Measurements from ENCODE around the gene C17orf50. TPM values are rescaled to one million over a fixed set of nuclear protein-coding genes. Genes with fewer than 3 reads are reported as not detected.

Gene C17orf50
- total RNA-seq, 1 experiment from 2014 or later = not detected

DNA sequence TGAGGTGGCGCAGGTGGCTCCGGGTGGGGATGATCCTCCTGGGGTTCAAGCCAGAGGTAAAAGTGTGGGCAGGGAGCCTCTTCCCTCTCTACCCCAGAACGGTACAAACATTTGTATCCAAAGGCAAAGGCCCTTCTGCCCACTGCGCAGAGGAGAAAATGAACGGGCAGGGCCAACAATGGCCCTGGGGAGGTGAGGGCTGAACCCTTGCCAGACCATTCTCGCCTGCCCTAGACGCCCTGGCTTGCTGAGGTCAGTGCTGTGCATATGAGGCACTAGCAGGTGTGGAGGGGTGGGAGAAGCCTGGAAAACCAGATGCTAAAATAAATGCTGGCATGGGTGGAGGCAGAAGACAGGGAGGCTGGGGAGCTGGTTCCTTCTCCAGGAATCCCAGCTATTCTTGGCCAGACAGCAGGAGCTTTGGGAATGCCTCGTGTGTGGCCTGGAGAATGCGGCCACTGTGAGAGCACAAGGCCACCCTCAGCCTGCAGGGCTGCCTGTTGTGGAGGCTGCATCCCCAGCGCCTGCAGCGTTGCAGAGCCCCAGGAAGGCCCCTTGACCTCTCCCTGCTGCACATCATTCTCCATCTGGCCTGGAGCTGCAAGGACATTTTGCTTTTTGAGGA is 4.5 kb downstream of the C17orf50 start:
- ATAC-seq (no peak), DNase-seq (no peak)
- BruUV-seq (replicated peaks) = no TSS peak
- Histone ChIP-seq H2AFZ (ENCODE audit: low read length) (no peak overlapping the region), H3K36me3 (ENCODE audit: low read depth, low read length) (no peaks in the 10 kb centered on the region; the same call in 1 of the 2 replicates), H3K4me3 (ENCODE audit: low read length) (no peak overlapping the region), H3K9me2 (replicated peaks; ENCODE audit: low read length) (no peaks in the 10 kb centered on the region), H3K9ac (ENCODE audit: low read length) (no peak overlapping the region), H3F3A (ENCODE audit: low read length, unreplicated experiment) (no peaks in the 10 kb centered on the region), H3K27me3 (ENCODE audit: low read length) (no peaks in the 10 kb centered on the region), H3K4me2 (ENCODE audit: low read length) (no peak overlapping the region), H3K27ac (ENCODE audit: low read length) (no peak overlapping the region), H3K4me1 (ENCODE audit: insufficient read depth, low read length) (0 out of 2 replicates have a peak, but pooled peaks cover 3% of the 10 kb centered on the region), H3K9me3 (ENCODE audit: low read length) (no peaks in the 10 kb centered on the region), H3K79me2 (ENCODE audit: low read length) (no peaks in the 10 kb centered on the region), H4K20me1 (ENCODE audit: low read length) (no peaks in the 10 kb centered on the region)
- TF ChIP-seq EZH2 (IDR thresholded peaks at IDR 0.05; ENCODE audit: low read length, unreplicated experiment) = no peak
- TF ChIP-seq, protein P1, sequence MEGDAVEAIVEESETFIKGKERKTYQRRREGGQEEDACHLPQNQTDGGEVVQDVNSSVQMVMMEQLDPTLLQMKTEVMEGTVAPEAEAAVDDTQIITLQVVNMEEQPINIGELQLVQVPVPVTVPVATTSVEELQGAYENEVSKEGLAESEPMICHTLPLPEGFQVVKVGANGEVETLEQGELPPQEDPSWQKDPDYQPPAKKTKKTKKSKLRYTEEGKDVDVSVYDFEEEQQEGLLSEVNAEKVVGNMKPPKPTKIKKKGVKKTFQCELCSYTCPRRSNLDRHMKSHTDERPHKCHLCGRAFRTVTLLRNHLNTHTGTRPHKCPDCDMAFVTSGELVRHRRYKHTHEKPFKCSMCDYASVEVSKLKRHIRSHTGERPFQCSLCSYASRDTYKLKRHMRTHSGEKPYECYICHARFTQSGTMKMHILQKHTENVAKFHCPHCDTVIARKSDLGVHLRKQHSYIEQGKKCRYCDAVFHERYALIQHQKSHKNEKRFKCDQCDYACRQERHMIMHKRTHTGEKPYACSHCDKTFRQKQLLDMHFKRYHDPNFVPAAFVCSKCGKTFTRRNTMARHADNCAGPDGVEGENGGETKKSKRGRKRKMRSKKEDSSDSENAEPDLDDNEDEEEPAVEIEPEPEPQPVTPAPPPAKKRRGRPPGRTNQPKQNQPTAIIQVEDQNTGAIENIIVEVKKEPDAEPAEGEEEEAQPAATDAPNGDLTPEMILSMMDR (conservative IDR thresholded peaks at IDR 0.05; ENCODE audit: low read depth, low read length) = no peak
- TF ChIP-seq EZH2phosphoT487 (IDR thresholded peaks at IDR 0.05; ENCODE audit: borderline replicate concordance, low read length) = no peak
- intact Hi-C loops (cut with micrococcal nuclease) = no loop called here
- ChIA-PET POLR2A (ENCODE audit: unreplicated experiment) (no interaction called here), CTCF (interaction anchor here (1.0 to 1.8 kb wide), 3 partner anchors 18 to 43 kb away, joined by 3 to 18 read pairs (median 4); partner anchors contain the start of gene TAF15)

DNA sequence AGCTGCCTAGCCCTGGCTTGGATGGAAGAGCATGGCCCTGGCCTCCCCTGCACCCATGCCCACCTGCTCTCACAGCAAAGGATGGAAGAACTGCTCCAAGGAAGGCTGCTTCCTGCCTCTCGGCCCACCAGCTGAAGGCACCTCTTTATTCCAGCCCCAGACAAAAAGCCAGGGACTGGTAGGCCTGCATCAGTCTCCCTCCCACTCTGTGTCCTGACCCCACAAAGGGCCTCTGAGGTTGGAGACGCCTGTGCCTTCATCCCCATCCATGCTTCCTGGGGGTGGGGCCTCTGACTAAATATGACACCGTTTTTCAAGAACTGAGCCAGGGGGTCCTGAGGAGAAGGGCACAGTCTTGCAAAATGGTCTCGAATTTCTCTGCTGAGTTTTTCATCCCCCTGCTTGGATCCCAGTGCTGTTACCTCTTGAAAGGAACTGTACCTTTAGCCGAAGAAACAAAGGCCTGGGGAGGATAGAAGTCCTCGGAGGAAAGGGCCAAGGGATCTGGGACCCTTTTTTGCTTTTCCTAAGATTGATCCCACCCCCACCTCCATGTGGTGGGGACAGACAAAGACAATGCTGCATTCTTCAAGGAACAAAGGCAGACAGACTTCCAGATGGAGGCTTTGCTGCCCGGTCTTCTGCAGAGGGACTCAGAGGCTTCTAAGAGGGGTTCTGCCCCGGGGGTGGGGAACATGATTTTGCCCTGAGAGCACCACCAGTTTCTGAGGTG is 5.2 kb downstream of the C17orf50 start:
- TF ChIP-seq EZH2 (IDR thresholded peaks at IDR 0.05; ENCODE audit: low read length, unreplicated experiment) (no peak), EZH2phosphoT487 (IDR thresholded peaks at IDR 0.05; ENCODE audit: borderline replicate concordance, low read length) (no peak)
- TF ChIP-seq, protein P1 (conservative IDR thresholded peaks at IDR 0.05; ENCODE audit: low read depth, low read length) = no peak
- Histone ChIP-seq H3K79me2 (ENCODE audit: low read length) (no peaks in the 10 kb centered on the region), H3K4me2 (ENCODE audit: low read length) (no peak overlapping the region), H4K20me1 (ENCODE audit: low read length) (no peaks in the 10 kb centered on the region), H3K36me3 (ENCODE audit: low read depth, low read length) (no peaks in the 10 kb centered on the region; the same call in 1 of the 2 replicates), H3K9me3 (ENCODE audit: low read length) (no peaks in the 10 kb centered on the region), H3K9ac (ENCODE audit: low read length) (no peak overlapping the region), H3K27ac (ENCODE audit: low read length) (no peak overlapping the region), H3K9me2 (replicated peaks; ENCODE audit: low read length) (no peaks in the 10 kb centered on the region), H2AFZ (ENCODE audit: low read length) (no peak overlapping the region), H3K4me1 (ENCODE audit: insufficient read depth, low read length) (0 out of 2 replicates have a peak, but pooled peaks cover 3% of the 10 kb centered on the region), H3K4me3 (ENCODE audit: low read length) (no peak overlapping the region), H3F3A (ENCODE audit: low read length, unreplicated experiment) (no peaks in the 10 kb centered on the region), H3K27me3 (ENCODE audit: low read length) (no peaks in the 10 kb centered on the region)
- intact Hi-C loops (cut with micrococcal nuclease) = no loop called here
- no TSS peak for BruUV-seq (replicated peaks)
- no peak for ATAC-seq
- CTCF ChIA-PET = interaction anchor here (1.0 kb wide), 1 partner anchor 34 kb away, joined by 3 read pairs; no protein-coding TSS in a partner anchor
- POLR2A ChIA-PET (ENCODE audit: unreplicated experiment) = no interaction called here
- no peak for DNase-seq

Data from PC-3 (cell line).